CD4-positive, CD25-positive, alpha-beta regulatory T cell (primary cell): Measurements from ENCODE around the gene EYA2. TPM values are rescaled to one million over a fixed set of nuclear protein-coding genes. Genes with fewer than 3 reads are reported as not detected.

Experiments used
- ATAC-seq, 2 donors: fragments of 150-1000 bp; cut with Tn5 transposase; one replicate each; pipeline ENCODE4 v1.10.0; 2021; ENCODE audit warnings: low read depth in 2 of 2, moderate number of reproducible peaks in 2 of 2, moderate library complexity in 1 of 2
- DNase-seq, 3 donors: peaks; one replicate each; pipeline versions ENCODE4 v3.0.0 to v3.0.0-alpha.2; 2012 to 2022; ENCODE audit warnings: mixed read lengths in 1 of 3
- H3K27ac ChIP-seq: one replicate; pipeline ENCODE4 v1.7.0; 2013; ENCODE audit warnings: mild to moderate bottlenecking, low read length; ENCODE audit not compliant: insufficient read depth, poor library complexity, severe bottlenecking
- H3K27me3 ChIP-seq: one replicate; pipeline ENCODE4 v1.7.0; 2013; ENCODE audit warnings: low read length; ENCODE audit not compliant: control insufficient read depth, insufficient read depth
- H3K36me3 ChIP-seq: one replicate; pipeline ENCODE4 v1.7.0; 2013; ENCODE audit warnings: mild to moderate bottlenecking, low read length, moderate library complexity; ENCODE audit not compliant: control insufficient read depth, insufficient read depth
- H3K4me1 ChIP-seq: 2 replicates; pipeline ENCODE4 v1.7.0; 2013; ENCODE audit warnings: mild to moderate bottlenecking, low read length; ENCODE audit not compliant: insufficient read depth, control insufficient read depth, poor library complexity, severe bottlenecking
- H3K4me3 ChIP-seq: one replicate; pipeline ENCODE4 v1.7.0; 2013; ENCODE audit warnings: low read depth, mild to moderate bottlenecking, low read length, moderate library complexity
- H3K9me3 ChIP-seq, 2 experiments: 1 replicate in 1 of 2; 2 replicates in 1 of 2; pipeline ENCODE4 v1.7.0; 2013; ENCODE audit warnings: low read length in 2 of 2, mild to moderate bottlenecking in 1 of 2, moderate library complexity in 1 of 2; ENCODE audit not compliant: control insufficient read depth in 2 of 2
- H3K27ac Mint-ChIP-seq, 3 donors: one replicate each; pipeline ENCODE4 v1.8.0; 2020 to 2022; ENCODE audit warnings: mild to moderate bottlenecking in 3 of 3, mixed read lengths in 3 of 3, moderate library complexity in 2 of 3
- H3K27me3 Mint-ChIP-seq: one replicate; pipeline ENCODE4 v1.8.0; 2022; ENCODE audit warnings: mild to moderate bottlenecking, mixed read lengths
- H3K36me3 Mint-ChIP-seq: one replicate; pipeline ENCODE4 v1.8.0; 2020; ENCODE audit warnings: mixed read lengths
- H3K4me1 Mint-ChIP-seq, 4 donors: one replicate each; pipeline ENCODE4 v1.8.0; 2020 to 2022; ENCODE audit warnings: mixed read lengths in 4 of 4, mild to moderate bottlenecking in 1 of 4
- H3K4me3 Mint-ChIP-seq, 4 donors: one replicate each; pipeline ENCODE4 v1.8.0; 2020 to 2022; ENCODE audit warnings: mild to moderate bottlenecking in 4 of 4, mixed read lengths in 4 of 4, moderate library complexity in 3 of 4
- H3K9me3 Mint-ChIP-seq, 7 donors: one replicate each; pipeline ENCODE4 v1.8.0; 2020 to 2022; ENCODE audit warnings: mixed read lengths in 7 of 7, mild to moderate bottlenecking in 3 of 7, moderate library complexity in 2 of 7
- polyA plus RNA-seq, 4 donors: library from polyadenylated mRNA; unstranded; fragments of 300-500 nt; fragmentation: Illumina TruSeq; gene quantifications; one replicate each; pipeline ENCODE4 v1.2.3, GENCODE V29; 2021
- total RNA-seq: library from RNA; stranded (reverse); gene quantifications from one replicate; pipeline ENCODE4 v1.2.3, GENCODE V29; 2022

EYA2 gene
- total and polyA plus RNA-seq, 5 donors from 2014 or later = not detected

GRCh38 chr20:47051936-47052526, 157.4 kb downstream of the EYA2 start:
- no peak overlapping the region for H3K4me3 ChIP-seq
- ATAC-seq (no peak), DNase-seq (no peak)
- no peaks in the 10 kb centered on the region for H3K27me3 ChIP-seq
- no peak overlapping the region for H3K4me3 Mint-ChIP-seq
- no peak overlapping the region for H3K27ac Mint-ChIP-seq
- peaks cover 5% of the 10 kb centered on the region for H3K27me3 Mint-ChIP-seq
- H3K4me1 Mint-ChIP-seq = no peaks in the 10 kb centered on the region
- no peaks in the 10 kb centered on the region for H3K4me1 ChIP-seq
- no peaks in the 10 kb centered on the region for H3K36me3 ChIP-seq
- H3K9me3 Mint-ChIP-seq = peaks cover 0 to 1% (median 0%) of the 10 kb centered on the region in 7 donors
- no peak overlapping the region for H3K27ac ChIP-seq
- no peaks in the 10 kb centered on the region for H3K36me3 Mint-ChIP-seq
- H3K9me3 ChIP-seq = no peaks in the 10 kb centered on the region

- DNase-seq = no peak
- Mint-ChIP-seq H3K4me3 (no peak overlapping the region), H3K36me3 (no peaks in the 10 kb centered on the region), H3K27ac (no peak overlapping the region), H3K9me3 (peaks cover 0 to 1% (median 0%) of the 10 kb centered on the region in 7 donors), H3K27me3 (peaks cover 5% of the 10 kb centered on the region), H3K4me1 (no peaks in the 10 kb centered on the region)
- Histone ChIP-seq H3K27me3 (no peaks in the 10 kb centered on the region), H3K27ac (no peak overlapping the region), H3K4me1 (no peaks in the 10 kb centered on the region), H3K4me3 (no peak overlapping the region), H3K9me3 (no peaks in the 10 kb centered on the region), H3K36me3 (no peaks in the 10 kb centered on the region)
- no peak for ATAC-seq
Measured at GRCh38 chr20:47054506-47054905, 159.9 kb downstream of the EYA2 start.

GRCh38 chr20:47054945-47055344, 160.3 kb downstream of the EYA2 start:
- Histone ChIP-seq H3K9me3 (no peaks in the 10 kb centered on the region), H3K36me3 (no peaks in the 10 kb centered on the region), H3K4me3 (no peak overlapping the region), H3K27ac (no peak overlapping the region), H3K27me3 (no peaks in the 10 kb centered on the region), H3K4me1 (no peaks in the 10 kb centered on the region)
- Mint-ChIP-seq H3K4me1 (no peaks in the 10 kb centered on the region), H3K36me3 (no peaks in the 10 kb centered on the region), H3K4me3 (no peak overlapping the region), H3K9me3 (peaks cover 0 to 1% (median 0%) of the 10 kb centered on the region in 7 donors), H3K27ac (no peak overlapping the region), H3K27me3 (peaks cover 4% of the 10 kb centered on the region)
- ATAC-seq (no peak), DNase-seq (no peak)

- H3K4me3 ChIP-seq = no peak overlapping the region
- Mint-ChIP-seq H3K4me3 (no peak overlapping the region), H3K27me3 (peaks cover 4% of the 10 kb centered on the region), H3K4me1 (no peaks in the 10 kb centered on the region), H3K9me3 (peaks cover 0 to 1% (median 0%) of the 10 kb centered on the region in 7 donors), H3K27ac (no peak overlapping the region), H3K36me3 (no peaks in the 10 kb centered on the region)
- no peaks in the 10 kb centered on the region for H3K4me1 ChIP-seq
- H3K36me3 ChIP-seq = no peaks in the 10 kb centered on the region
- no peak for ATAC-seq
- H3K9me3 ChIP-seq = no peaks in the 10 kb centered on the region
- no peaks in the 10 kb centered on the region for H3K27me3 ChIP-seq
- no peak overlapping the region for H3K27ac ChIP-seq
- DNase-seq = no peak
Measured at GRCh38 chr20:47055699-47056369, 161.2 kb downstream of the EYA2 start.

- Mint-ChIP-seq H3K4me3 (no peak overlapping the region), H3K4me1 (no peaks in the 10 kb centered on the region), H3K9me3 (no peaks in the 10 kb centered on the region), H3K27me3 (peaks cover 4% of the 10 kb centered on the region), H3K27ac (no peak overlapping the region), H3K36me3 (no peaks in the 10 kb centered on the region)
- no peak for ATAC-seq
- Histone ChIP-seq H3K27me3 (no peaks in the 10 kb centered on the region), H3K27ac (no peak overlapping the region), H3K4me3 (no peak overlapping the region), H3K9me3 (no peaks in the 10 kb centered on the region), H3K36me3 (no peaks in the 10 kb centered on the region), H3K4me1 (no peaks in the 10 kb centered on the region)
- no peak for DNase-seq
Measured at GRCh38 chr20:47057661-47058060, 163.0 kb downstream of the EYA2 start.

GRCh38 chr20:47058236-47058635, 163.6 kb downstream of the EYA2 start:
- DNase-seq = no peak
- Mint-ChIP-seq H3K9me3 (peaks cover 0 to 1% (median 0%) of the 10 kb centered on the region in 7 donors), H3K4me1 (no peaks in the 10 kb centered on the region), H3K27me3 (peaks cover 4% of the 10 kb centered on the region), H3K36me3 (no peaks in the 10 kb centered on the region), H3K4me3 (no peak overlapping the region), H3K27ac (no peak overlapping the region)
- ATAC-seq = no peak
- H3K4me1 ChIP-seq = no peaks in the 10 kb centered on the region
- H3K27ac ChIP-seq = no peak overlapping the region
- H3K9me3 ChIP-seq = no peaks in the 10 kb centered on the region
- no peaks in the 10 kb centered on the region for H3K36me3 ChIP-seq
- no peaks in the 10 kb centered on the region for H3K27me3 ChIP-seq
- H3K4me3 ChIP-seq = no peak overlapping the region

- no peaks in the 10 kb centered on the region for H3K4me1 ChIP-seq
- no peak overlapping the region for H3K27ac ChIP-seq
- ATAC-seq = no peak
- H3K4me3 Mint-ChIP-seq = no peak overlapping the region
- no peak overlapping the region for H3K27ac Mint-ChIP-seq
- H3K4me1 Mint-ChIP-seq = no peaks in the 10 kb centered on the region
- peaks cover 4% of the 10 kb centered on the region for H3K27me3 Mint-ChIP-seq
- no peaks in the 10 kb centered on the region for H3K9me3 ChIP-seq
- DNase-seq = no peak
- no peaks in the 10 kb centered on the region for H3K36me3 ChIP-seq
- no peaks in the 10 kb centered on the region for H3K27me3 ChIP-seq
- H3K36me3 Mint-ChIP-seq = no peaks in the 10 kb centered on the region
- H3K9me3 Mint-ChIP-seq = peaks cover 0 to 3% (median 0%) of the 10 kb centered on the region in 7 donors
- H3K4me3 ChIP-seq = no peak overlapping the region
Measured at GRCh38 chr20:47059536-47059935, 164.9 kb downstream of the EYA2 start.

- H3K27me3 ChIP-seq = no peaks in the 10 kb centered on the region
- H3K9me3 Mint-ChIP-seq = peaks cover 0 to 8% (median 1%) of the 10 kb centered on the region in 7 donors
- no peak overlapping the region for H3K27ac ChIP-seq
- H3K4me3 ChIP-seq = no peak overlapping the region
- H3K36me3 ChIP-seq = no peaks in the 10 kb centered on the region
- no peaks in the 10 kb centered on the region for H3K4me1 Mint-ChIP-seq
- H3K4me1 ChIP-seq = no peaks in the 10 kb centered on the region
- DNase-seq = no peak
- peaks cover 4% of the 10 kb centered on the region for H3K27me3 Mint-ChIP-seq
- no peak overlapping the region for H3K4me3 Mint-ChIP-seq
- no peaks in the 10 kb centered on the region for H3K36me3 Mint-ChIP-seq
- ATAC-seq = no peak
- no peak overlapping the region for H3K27ac Mint-ChIP-seq
- no peaks in the 10 kb centered on the region for H3K9me3 ChIP-seq
Measured at GRCh38 chr20:47061549-47061948, 166.9 kb downstream of the EYA2 start.
